Measurements from ENCODE around the gene FBXO40. TPM values are rescaled to one million over a fixed set of nuclear protein-coding genes. Genes with fewer than 3 reads are reported as not detected.

Gene FBXO40
- total RNA-seq, 1 experiment from 2014 or later, result not detected

DNA sequence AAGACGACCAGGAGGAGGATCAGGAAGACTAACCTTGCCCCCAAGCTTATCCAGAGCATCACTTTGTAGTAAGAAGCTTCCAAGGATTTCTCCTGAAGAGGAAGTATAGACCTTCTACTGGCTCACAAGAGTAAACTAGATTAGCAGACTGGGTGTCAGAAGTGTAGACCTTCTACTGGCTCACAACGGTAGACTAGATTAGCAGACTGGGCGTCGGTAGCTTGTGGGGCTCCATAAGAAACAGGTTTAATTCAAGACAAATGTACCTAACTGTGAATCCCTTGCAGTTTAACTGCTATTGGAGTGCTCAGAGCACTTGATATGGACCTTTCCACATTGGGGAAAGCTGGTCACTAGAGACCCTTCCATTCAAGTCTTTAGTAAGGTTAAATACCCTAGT lies 12.9 kb downstream of the FBXO40 start:
- Histone ChIP-seq H3K4me1 (ENCODE audit: insufficient read depth, low read length, poor library complexity, severe bottlenecking) (no peaks in the 10 kb centered on the region), H3K36me3 (ENCODE audit: insufficient read depth, low read length, poor library complexity, severe bottlenecking) (no peaks in the 10 kb centered on the region), H3K4me3 (ENCODE audit: low read depth, low read length, poor library complexity, severe bottlenecking) (no peak overlapping the region), H3K27me3 (replicated peaks; ENCODE audit: insufficient read depth, low read depth, low read length, poor library complexity) (no peaks in the 10 kb centered on the region), H3K9me3 (ENCODE audit: low read depth, low read length, poor library complexity, severe bottlenecking) (no peaks in the 10 kb centered on the region), H3K27ac (ENCODE audit: low read depth, low read length, poor library complexity, severe bottlenecking) (no peak overlapping the region)
- no peak for DNase-seq (ENCODE audit: low spot score)
- ChIA-PET POLR2A (ENCODE audit: low non-redundant PET) (no interaction called here), CTCF (interaction anchor here (1.1 kb wide), 1 partner anchor 24 kb away, joined by 3 read pairs; no protein-coding TSS in a partner anchor)
- no TSS peak for BruUV-seq (replicated peaks)
- intact Hi-C loops (cut with micrococcal nuclease; ENCODE audit: unreplicated experiment), result no loop called here
- TF ChIP-seq, protein P1, sequence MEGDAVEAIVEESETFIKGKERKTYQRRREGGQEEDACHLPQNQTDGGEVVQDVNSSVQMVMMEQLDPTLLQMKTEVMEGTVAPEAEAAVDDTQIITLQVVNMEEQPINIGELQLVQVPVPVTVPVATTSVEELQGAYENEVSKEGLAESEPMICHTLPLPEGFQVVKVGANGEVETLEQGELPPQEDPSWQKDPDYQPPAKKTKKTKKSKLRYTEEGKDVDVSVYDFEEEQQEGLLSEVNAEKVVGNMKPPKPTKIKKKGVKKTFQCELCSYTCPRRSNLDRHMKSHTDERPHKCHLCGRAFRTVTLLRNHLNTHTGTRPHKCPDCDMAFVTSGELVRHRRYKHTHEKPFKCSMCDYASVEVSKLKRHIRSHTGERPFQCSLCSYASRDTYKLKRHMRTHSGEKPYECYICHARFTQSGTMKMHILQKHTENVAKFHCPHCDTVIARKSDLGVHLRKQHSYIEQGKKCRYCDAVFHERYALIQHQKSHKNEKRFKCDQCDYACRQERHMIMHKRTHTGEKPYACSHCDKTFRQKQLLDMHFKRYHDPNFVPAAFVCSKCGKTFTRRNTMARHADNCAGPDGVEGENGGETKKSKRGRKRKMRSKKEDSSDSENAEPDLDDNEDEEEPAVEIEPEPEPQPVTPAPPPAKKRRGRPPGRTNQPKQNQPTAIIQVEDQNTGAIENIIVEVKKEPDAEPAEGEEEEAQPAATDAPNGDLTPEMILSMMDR (conservative IDR thresholded peaks at IDR 0.05; ENCODE audit: low read depth, low read length), result no peak
- no peak for TF ChIP-seq EZH2 (IDR thresholded peaks at IDR 0.05; ENCODE audit: borderline replicate concordance, low read depth, low read length, poor library complexity, severe bottlenecking)

DNA sequence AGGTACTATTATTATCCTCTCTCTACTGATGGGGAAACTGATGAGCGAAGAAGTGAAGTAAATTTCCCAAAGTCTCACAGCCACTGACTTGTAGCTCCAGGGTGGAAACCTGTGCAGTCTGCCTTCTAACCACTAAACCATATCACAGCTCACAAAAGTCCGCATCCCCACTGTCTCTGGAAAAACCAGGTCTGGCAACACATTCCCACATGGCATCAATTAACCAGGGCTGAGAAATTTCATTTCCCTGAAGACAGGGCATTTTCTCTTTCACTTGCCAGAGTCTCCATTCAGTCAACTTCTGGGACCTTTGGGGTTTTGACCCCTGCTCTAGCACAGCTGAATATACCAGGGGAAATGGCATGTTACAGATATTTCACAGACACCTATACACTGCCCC lies 26.5 kb downstream of the FBXO40 start:
- no TSS peak for BruUV-seq (replicated peaks)
- ChIA-PET POLR2A (ENCODE audit: low non-redundant PET) (no interaction called here), CTCF (no interaction called here)
- no peak for DNase-seq (ENCODE audit: low spot score)
- H3K4me1 ChIP-seq (ENCODE audit: insufficient read depth, low read length, poor library complexity, severe bottlenecking), result no peaks in the 10 kb centered on the region
- H3K36me3 ChIP-seq (ENCODE audit: insufficient read depth, low read length, poor library complexity, severe bottlenecking), result no peaks in the 10 kb centered on the region
- intact Hi-C loops (cut with micrococcal nuclease; ENCODE audit: unreplicated experiment), result no loop called here
- TF ChIP-seq, protein P1 (conservative IDR thresholded peaks at IDR 0.05; ENCODE audit: low read depth, low read length), result no peak
- H3K27me3 ChIP-seq (replicated peaks; ENCODE audit: insufficient read depth, low read depth, low read length, poor library complexity), result no peaks in the 10 kb centered on the region
- no peak overlapping the region for H3K27ac ChIP-seq (ENCODE audit: low read depth, low read length, poor library complexity, severe bottlenecking)
- H3K4me3 ChIP-seq (ENCODE audit: low read depth, low read length, poor library complexity, severe bottlenecking), result no peak overlapping the region
- H3K9me3 ChIP-seq (ENCODE audit: low read depth, low read length, poor library complexity, severe bottlenecking), result no peaks in the 10 kb centered on the region

DNA sequence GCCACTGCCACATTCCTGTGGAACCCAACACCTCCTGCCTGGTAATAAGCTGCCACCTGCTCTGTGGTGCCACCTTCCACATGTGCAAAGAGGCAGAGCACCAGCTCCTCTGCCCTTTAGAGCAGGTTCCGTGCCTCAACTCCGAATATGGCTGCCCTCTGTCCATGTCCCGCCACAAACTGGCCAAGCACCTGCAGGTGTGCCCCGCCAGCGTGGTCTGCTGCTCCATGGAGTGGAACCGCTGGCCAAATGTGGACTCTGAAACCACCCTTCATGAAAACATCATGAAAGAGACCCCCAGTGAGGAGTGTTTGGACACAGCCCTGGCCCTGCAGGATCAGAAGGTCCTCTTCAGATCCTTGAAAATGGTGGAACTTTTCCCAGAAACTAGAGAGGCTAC lies 28.3 kb downstream of the FBXO40 start:
- H3K36me3 ChIP-seq (ENCODE audit: insufficient read depth, low read length, poor library complexity, severe bottlenecking), result no peaks in the 10 kb centered on the region
- CTCF ChIA-PET, result no interaction called here
- POLR2A ChIA-PET (ENCODE audit: low non-redundant PET), result no interaction called here
- H3K4me3 ChIP-seq (ENCODE audit: low read depth, low read length, poor library complexity, severe bottlenecking), result no peak overlapping the region
- no peaks in the 10 kb centered on the region for H3K9me3 ChIP-seq (ENCODE audit: low read depth, low read length, poor library complexity, severe bottlenecking)
- TF ChIP-seq, protein P1 (conservative IDR thresholded peaks at IDR 0.05; ENCODE audit: low read depth, low read length), result no peak
- no peak for TF ChIP-seq EZH2 (IDR thresholded peaks at IDR 0.05; ENCODE audit: borderline replicate concordance, low read depth, low read length, poor library complexity, severe bottlenecking)
- BruUV-seq (replicated peaks), result no TSS peak
- H3K27ac ChIP-seq (ENCODE audit: low read depth, low read length, poor library complexity, severe bottlenecking), result no peak overlapping the region
- intact Hi-C loops (cut with micrococcal nuclease; ENCODE audit: unreplicated experiment), result no loop called here
- H3K27me3 ChIP-seq (replicated peaks; ENCODE audit: insufficient read depth, low read depth, low read length, poor library complexity), result no peaks in the 10 kb centered on the region
- DNase-seq (ENCODE audit: low spot score), result no peak
- no peaks in the 10 kb centered on the region for H3K4me1 ChIP-seq (ENCODE audit: insufficient read depth, low read length, poor library complexity, severe bottlenecking)
